ENCODE measurements around the gene OAS2. TPM values are rescaled to one million over a fixed set of nuclear protein-coding genes. Genes with fewer than 3 reads are reported as not detected.

Gene OAS2
- total and polyA plus RNA-seq, 2 donors (not counting 1 experiment from before 2014, with no cell fraction given) = 31.6 to 59.3 TPM

- CTCF ChIA-PET = interaction anchor here (0.6 kb wide), 1 partner anchor 172 kb away, joined by 3 read pairs; no protein-coding TSS in a partner anchor
- no peaks in the 10 kb centered on the region for H3K9me3 Mint-ChIP-seq (ENCODE audit: insufficient read depth)
- intact Hi-C loops (cut with micrococcal nuclease) = no loop called here
Observed at GRCh38 chr12:113002155-113002554, 23.8 kb downstream of the OAS2 start.

GRCh38 chr12:113002676-113003075 lies 24.4 kb downstream of the OAS2 start:
- Mint-ChIP-seq H3K9me3 (ENCODE audit: insufficient read depth) (no peaks in the 10 kb centered on the region), H3K4me3 (no peak overlapping the region), H3K27me3 (no peaks in the 10 kb centered on the region), H3K27ac (no peak overlapping the region), H3K4me1 (peaks cover 23% of the 10 kb centered on the region)
- intact Hi-C loops (cut with micrococcal nuclease) = no loop called here
- H2AFZ ChIP-seq (ENCODE audit: insufficient read depth, low read depth, low read length, poor library complexity, severe bottlenecking) = no peak overlapping the region
- ChIA-PET POLR2A (no interaction called here), CTCF (no interaction called here)
- H3K4me3 ChIP-seq (ENCODE audit: control extremely low read depth in 1 of 5, extremely low read depth in 1 of 5, insufficient read depth in 1 of 5, low read depth in 2 of 5, low read length in 4 of 5) = no peak overlapping the region
- ATAC-seq (ENCODE audit: low read depth) (no peak), DNase-seq (no peak)
- no peak overlapping the region for H3K4me2 ChIP-seq (replicated peaks; ENCODE audit: low read depth, low read length, poor library complexity, severe bottlenecking)
- H3K9me3 ChIP-seq (ENCODE audit: control extremely low read depth in 1 of 3, control insufficient read depth in 2 of 3, insufficient read depth in 1 of 3, low read length in 2 of 3) = peaks cover 0 to 1% (median 0%) of the 10 kb centered on the region in 3 donors
- H3K36me3 ChIP-seq (replicated peaks in 1 of 2; ENCODE audit: control extremely low read depth in 1 of 2, control insufficient read depth in 1 of 2, extremely low read depth in 1 of 2, insufficient read depth in 2 of 2, low read length in 1 of 2) = peaks cover 14 to 85% of the 10 kb centered on the region in 2 experiments
- no peak overlapping the region for H3K9ac ChIP-seq (ENCODE audit: low read length)
- no peak overlapping the region for H3K27ac ChIP-seq (ENCODE audit: low read length in 2 of 2)
- no peaks in the 10 kb centered on the region for H3K27me3 ChIP-seq (replicated peaks in 1 of 4; ENCODE audit: control extremely low read depth in 1 of 4, control insufficient read depth in 3 of 4, insufficient read depth in 4 of 4, low read length in 3 of 4)
- TF ChIP-seq EZH2 (IDR thresholded peaks at IDR 0.05; ENCODE audit: borderline replicate concordance, insufficient read depth, low read depth, low read length, poor library complexity, severe bottlenecking) = no peak
- no peak for TF ChIP-seq CTCF (IDR thresholded peaks at IDR 0.05)
- peaks cover 14% of the 10 kb centered on the region for H3K79me2 ChIP-seq (ENCODE audit: control insufficient read depth, insufficient read depth, low read length)
- 92% methylated on average over 3 of the region's 5 CpGs for WGBS (ENCODE audit: insufficient coverage)
- peaks cover 18 to 20% of the 10 kb centered on the region in 2 donors for H3K4me1 ChIP-seq (ENCODE audit: control insufficient read depth in 2 of 2, insufficient read depth in 2 of 2, low read length in 2 of 2)
- H4K20me1 ChIP-seq (ENCODE audit: control insufficient read depth, insufficient read depth, low read length, poor library complexity, severe bottlenecking) = peaks cover 15% of the 10 kb centered on the region

More at GRCh38 chr12:113002155-113002554, 23.8 kb downstream of the OAS2 start:
- Mint-ChIP-seq H3K4me3 (no peak overlapping the region), H3K27me3 (no peaks in the 10 kb centered on the region), H3K4me1 (peaks cover 24% of the 10 kb centered on the region), H3K27ac (no peak overlapping the region)
- Histone ChIP-seq H3K27ac (ENCODE audit: low read length in 2 of 2) (no peak overlapping the region), H3K4me1 (ENCODE audit: control insufficient read depth in 2 of 2, insufficient read depth in 2 of 2, low read length in 2 of 2) (peaks cover 18 to 20% of the 10 kb centered on the region in 2 donors), H4K20me1 (ENCODE audit: control insufficient read depth, insufficient read depth, low read length, poor library complexity, severe bottlenecking) (peaks cover 15% of the 10 kb centered on the region), H3K4me2 (replicated peaks; ENCODE audit: low read depth, low read length, poor library complexity, severe bottlenecking) (no peak overlapping the region), H3K9ac (ENCODE audit: low read length) (no peak overlapping the region), H3K79me2 (ENCODE audit: control insufficient read depth, insufficient read depth, low read length) (peaks cover 19% of the 10 kb centered on the region), H3K36me3 (replicated peaks in 1 of 2; ENCODE audit: control extremely low read depth in 1 of 2, control insufficient read depth in 1 of 2, extremely low read depth in 1 of 2, insufficient read depth in 2 of 2, low read length in 1 of 2) (peaks cover 8 to 85% of the 10 kb centered on the region in 2 experiments), H3K4me3 (ENCODE audit: control extremely low read depth in 1 of 5, extremely low read depth in 1 of 5, insufficient read depth in 1 of 5, low read depth in 2 of 5, low read length in 4 of 5) (no peak overlapping the region), H3K27me3 (replicated peaks in 1 of 4; ENCODE audit: control extremely low read depth in 1 of 4, control insufficient read depth in 3 of 4, insufficient read depth in 4 of 4, low read length in 3 of 4) (no peaks in the 10 kb centered on the region), H3K9me3 (ENCODE audit: control extremely low read depth in 1 of 3, control insufficient read depth in 2 of 3, insufficient read depth in 1 of 3, low read length in 2 of 3) (peaks cover 0 to 1% (median 0%) of the 10 kb centered on the region in 3 donors), H2AFZ (ENCODE audit: insufficient read depth, low read depth, low read length, poor library complexity, severe bottlenecking) (no peak overlapping the region)
- ATAC-seq (ENCODE audit: low read depth) (no peak), DNase-seq (no peak)
- TF ChIP-seq EZH2 (IDR thresholded peaks at IDR 0.05; ENCODE audit: borderline replicate concordance, insufficient read depth, low read depth, low read length, poor library complexity, severe bottlenecking) (no peak), CTCF (IDR thresholded peaks at IDR 0.05) (no peak)
- POLR2A ChIA-PET = no interaction called here
- no CpG with 5 or more reads among the region's 4 CpGs for whole genome bisulfite sequencing (ENCODE audit: insufficient coverage)
